Gastroesophageal sphincter (tissue), 4 donors: Measurements from ENCODE around the gene NOS1AP. TPM values are rescaled to one million over a fixed set of nuclear protein-coding genes. Genes with fewer than 3 reads are reported as not detected.

Experiments used
- ATAC-seq: fragments of 150-250 bp; one replicate; pipeline ENCODE4 v1.9.1; 2016; ENCODE audit warnings: mild to moderate bottlenecking, moderate library complexity
- H3K27ac ChIP-seq, 4 donors: fragments of 200-600 bp; sonication (generic) in 3 of 4; 1 replicate in 3 of 4; 2 replicates in 1 of 4; pipeline ENCODE4 v1.5.1; 2016 to 2019
- H3K27me3 ChIP-seq: fragments of 200-600 bp; sonication (generic); one replicate; pipeline ENCODE4 v1.5.1; 2019
- H3K36me3 ChIP-seq, 2 donors: fragments of 200-600 bp; sonication (generic); one replicate each; pipeline ENCODE4 v1.5.1; 2019; ENCODE audit warnings: control low read depth in 1 of 2
- H3K4me1 ChIP-seq, 3 donors: fragments of 200-600 bp; sonication (generic); 1 replicate in 2 of 3; 2 replicates in 1 of 3; pipeline ENCODE4 v1.5.1; 2016 to 2019; ENCODE audit warnings: control low read depth in 2 of 3
- H3K4me3 ChIP-seq, 2 donors: fragments of 200-600 bp; sonication (generic); one replicate each; pipeline ENCODE4 v1.5.1; 2019; ENCODE audit warnings: mild to moderate bottlenecking in 1 of 2, moderate library complexity in 1 of 2
- H3K9me3 ChIP-seq, 3 donors: fragments of 200-600 bp; sonication (generic); one replicate each; pipeline ENCODE4 v1.5.1; 2017 to 2019; ENCODE audit warnings: control low read depth in 2 of 3
- CTCF ChIP-seq, 4 experiments: fragments of 200-600 bp in 2 of 4; fragments of 450-650 bp in 2 of 4; sonication (generic) in 1 of 4; IDR thresholded peaks; one replicate each; pipeline ENCODE4 v1.5.1; 2017 to 2019; ENCODE audit warnings: antibody characterized with exemption in 4 of 4, mild to moderate bottlenecking in 2 of 4, moderate library complexity in 2 of 4
- EP300 ChIP-seq: sonication (generic); formaldehyde crosslinking; IDR thresholded peaks from one replicate; pipeline ENCODE4 v1.6.1; 2017; ENCODE audit warnings: antibody characterized with exemption, mild to moderate bottlenecking
- POLR2A ChIP-seq, 2 donors: fragments of 450-650 bp; IDR thresholded peaks; one replicate each; pipeline ENCODE4 v1.6.1; 2017; ENCODE audit warnings: antibody characterized with exemption in 2 of 2, mild to moderate bottlenecking in 2 of 2, moderate library complexity in 1 of 2
- POLR2AphosphoS5 ChIP-seq: sonication (generic); formaldehyde crosslinking; IDR thresholded peaks from one replicate; pipeline ENCODE4 v1.6.1; 2017; ENCODE audit warnings: antibody characterized with exemption
- WGBS, 2 donors: methylation state at CpG; one replicate each; pipeline ENCODE4 v1.1.5; 2018; ENCODE audit warnings: low coverage in 1 of 2; 5-methylcytosine and 5-hydroxymethylcytosine counted together
- total RNA-seq, 4 donors: library from RNA; depleted of rRNA; stranded (reverse); fragments of >200 nt; gene quantifications; one replicate each; pipeline ENCODE4 v1.1.0, GENCODE V29; 2016

NOS1AP gene
- total RNA-seq, 4 donors from 2014 or later: 3.5 to 7.8 (median 4.1) TPM

GRCh38 chr1:162153374-162153773 is 83.9 kb downstream of the NOS1AP start:
- no peak for TF ChIP-seq EP300
- TF ChIP-seq POLR2AphosphoS5: no peak
- TF ChIP-seq POLR2A (IDR thresholded peaks at IDR 0.05): no peak
- no peak for TF ChIP-seq CTCF (IDR thresholded peaks at IDR 0.05)
- no peaks in the 10 kb centered on the region for H3K4me1 ChIP-seq
- no peak overlapping the region for H3K4me3 ChIP-seq
- H3K9me3 ChIP-seq: no peaks in the 10 kb centered on the region
- no peak overlapping the region for H3K27ac ChIP-seq
- no peaks in the 10 kb centered on the region for H3K36me3 ChIP-seq
- ATAC-seq: no peak
- no peaks in the 10 kb centered on the region for H3K27me3 ChIP-seq

- ATAC-seq: no peak
Observed at GRCh38 chr1:162157469-162157868, 88.0 kb downstream of the NOS1AP start.

GRCh38 chr1:162158624-162159271 is 89.3 kb downstream of the NOS1AP start:
- H3K27me3 ChIP-seq: no peaks in the 10 kb centered on the region
- no peak for ATAC-seq
- no peak overlapping the region for H3K4me3 ChIP-seq
- H3K4me1 ChIP-seq: peaks cover 0 to 3% (median 0%) of the 10 kb centered on the region in 3 donors
- H3K36me3 ChIP-seq: no peaks in the 10 kb centered on the region
- WGBS, 2 donors: 75 to 86% methylated on average over 3 to 4 of the region's 5 CpGs
- H3K9me3 ChIP-seq: no peaks in the 10 kb centered on the region
- TF ChIP-seq CTCF (IDR thresholded peaks at IDR 0.05): no peak
- TF ChIP-seq POLR2A (IDR thresholded peaks at IDR 0.05): no peak
- no peak for TF ChIP-seq POLR2AphosphoS5
- TF ChIP-seq EP300: no peak
- H3K27ac ChIP-seq: no peak overlapping the region

More at GRCh38 chr1:162157469-162157868, 88.0 kb downstream of the NOS1AP start:
- 80% methylated on average over 1 of the region's 1 CpG; no CpG with 5 or more reads in 1 of the 2 donors for WGBS, 2 donors
- Histone ChIP-seq H3K27ac (no peak overlapping the region), H3K36me3 (no peaks in the 10 kb centered on the region), H3K4me3 (no peak overlapping the region), H3K4me1 (peaks cover 0 to 3% (median 0%) of the 10 kb centered on the region in 3 donors), H3K27me3 (no peaks in the 10 kb centered on the region), H3K9me3 (no peaks in the 10 kb centered on the region)
- TF ChIP-seq EP300 (no peak), POLR2AphosphoS5 (no peak), POLR2A (IDR thresholded peaks at IDR 0.05) (no peak), CTCF (IDR thresholded peaks at IDR 0.05) (no peak)

GRCh38 chr1:162159515-162159914 is 90.0 kb downstream of the NOS1AP start:
- H3K36me3 ChIP-seq: no peaks in the 10 kb centered on the region
- no peak for ATAC-seq
- no peaks in the 10 kb centered on the region for H3K27me3 ChIP-seq
- no peak overlapping the region for H3K27ac ChIP-seq
- H3K9me3 ChIP-seq: no peaks in the 10 kb centered on the region
- no peak for TF ChIP-seq POLR2AphosphoS5
- no peak for TF ChIP-seq CTCF (IDR thresholded peaks at IDR 0.05)
- TF ChIP-seq EP300: no peak
- no peak for TF ChIP-seq POLR2A (IDR thresholded peaks at IDR 0.05)
- WGBS, 2 donors: 86 to 93% methylated on average over 1 to 2 of the region's 2 CpGs
- peaks cover 0 to 3% (median 0%) of the 10 kb centered on the region in 3 donors for H3K4me1 ChIP-seq
- H3K4me3 ChIP-seq: no peak overlapping the region

- Histone ChIP-seq H3K27ac (no peak overlapping the region), H3K4me3 (no peak overlapping the region), H3K36me3 (no peaks in the 10 kb centered on the region), H3K4me1 (peaks cover 0 to 3% (median 0%) of the 10 kb centered on the region in 3 donors), H3K9me3 (no peaks in the 10 kb centered on the region), H3K27me3 (no peaks in the 10 kb centered on the region)
- no peak for TF ChIP-seq CTCF (IDR thresholded peaks at IDR 0.05)
- TF ChIP-seq EP300: no peak
- TF ChIP-seq POLR2A (IDR thresholded peaks at IDR 0.05): no peak
- TF ChIP-seq POLR2AphosphoS5: no peak
- ATAC-seq: no peak
- WGBS, 2 donors: 50 to 61% methylated on average over 7 of the region's 7 CpGs
Observed at GRCh38 chr1:162161916-162162550, 92.5 kb downstream of the NOS1AP start.
